Peyer's patch (tissue), 4 donors: Measurements from ENCODE around the gene TUT1. TPM values are rescaled to one million over a fixed set of nuclear protein-coding genes. Genes with fewer than 3 reads are reported as not detected.
A peak's percentile ranks its signal among the peaks of the same experiment; 100 is the strongest.

Experiments
- DNase-seq, 3 donors: peaks; one replicate each; pipeline ENCODE4 v3.0.0-alpha.2; 2017 to 2019
- H3K27ac ChIP-seq, 4 donors: fragments of 200-600 bp; sonication (generic); one replicate each; pipeline ENCODE4 v1.5.1; 2016 to 2019
- H3K27me3 ChIP-seq, 2 donors: fragments of 200-600 bp; sonication (generic); one replicate each; pipeline ENCODE4 v1.5.1; 2019
- H3K36me3 ChIP-seq, 3 donors: fragments of 200-600 bp; sonication (generic); one replicate each; pipeline ENCODE4 v1.5.1; 2016 to 2019
- H3K4me1 ChIP-seq, 4 donors: fragments of 200-600 bp; sonication (generic); one replicate each; pipeline ENCODE4 v1.5.1; 2016 to 2019
- H3K4me3 ChIP-seq, 4 donors: fragments of 200-600 bp; sonication (generic); 1 replicate in 3 of 4; 2 replicates in 1 of 4; pipeline ENCODE4 v1.5.1; 2016 to 2019; ENCODE audit warnings: mild to moderate bottlenecking in 1 of 4
- H3K9me3 ChIP-seq, 4 donors: fragments of 200-600 bp; sonication (generic); one replicate each; pipeline ENCODE4 v1.5.1; 2016 to 2019; ENCODE audit warnings: mild to moderate bottlenecking in 1 of 4
- CTCF ChIP-seq, 6 experiments: fragments of 450-650 bp in 4 of 6; fragments of 200-600 bp in 2 of 6; sonication (generic) in 1 of 6; IDR thresholded peaks; one replicate each; pipeline ENCODE4 v1.5.1; 2017 to 2019; ENCODE audit warnings: antibody characterized with exemption in 6 of 6, mild to moderate bottlenecking in 3 of 6, moderate library complexity in 1 of 6
- POLR2A ChIP-seq, 2 donors: fragments of 450-650 bp; IDR thresholded peaks; one replicate each; pipeline ENCODE4 v1.5.1; 2017; ENCODE audit warnings: antibody characterized with exemption in 2 of 2, mild to moderate bottlenecking in 2 of 2, moderate library complexity in 2 of 2
- total RNA-seq, 4 donors: library from RNA; depleted of rRNA; stranded (reverse); fragments of >200 nt; gene quantifications; one replicate each; pipeline ENCODE4 v1.1.0, GENCODE V29; 2016

The TUT1 gene
- total RNA-seq, 4 donors from 2014 or later: 5.0 to 29.4 (median 17.5) TPM

- peak in 2 of 3 donors; percentile 78 to 86 for DNase-seq
- Histone ChIP-seq H3K27ac (peak overlapping the region; percentile 87 to 99 (median 93)), H3K9me3 (no peaks in the 10 kb centered on the region), H3K4me3 (peak overlapping the region in 3 of 4 donors; percentile 18 to 85 (median 41)), H3K36me3 (peaks cover 0 to 28% (median 0%) of the 10 kb centered on the region in 3 donors), H3K27me3 (no peaks in the 10 kb centered on the region), H3K4me1 (peaks cover 23 to 83% (median 57%) of the 10 kb centered on the region in 4 donors)
- TF ChIP-seq CTCF (IDR thresholded peaks at IDR 0.05): no peak
- TF ChIP-seq POLR2A (IDR thresholded peaks at IDR 0.05): peak in 1 of 2 donors; percentile 13
Observed at GRCh38 chr11:62539238-62539925, 51.9 kb downstream of the TUT1 start.

- Histone ChIP-seq H3K4me3 (peak overlapping the region in 3 of 4 donors; percentile 18 to 85 (median 41)), H3K4me1 (peaks cover 23 to 76% (median 54%) of the 10 kb centered on the region in 4 donors), H3K9me3 (no peaks in the 10 kb centered on the region), H3K27ac (peak overlapping the region; percentile 87 to 99 (median 93)), H3K27me3 (no peaks in the 10 kb centered on the region), H3K36me3 (peaks cover 0 to 35% (median 2%) of the 10 kb centered on the region in 3 donors)
- no peak for DNase-seq
- TF ChIP-seq POLR2A (IDR thresholded peaks at IDR 0.05) (no peak), CTCF (IDR thresholded peaks at IDR 0.05) (no peak)
Observed at GRCh38 chr11:62538470-62539237, 52.7 kb downstream of the TUT1 start.

GRCh38 chr11:62536301-62536957 lies 54.9 kb downstream of the TUT1 start:
- DNase-seq: no peak
- Histone ChIP-seq H3K27me3 (no peaks in the 10 kb centered on the region), H3K4me1 (peaks cover 19 to 55% (median 33%) of the 10 kb centered on the region in 4 donors), H3K9me3 (no peaks in the 10 kb centered on the region), H3K27ac (peak overlapping the region in 2 of 4 donors; percentile 32 to 35), H3K36me3 (peaks cover 0 to 58% (median 3%) of the 10 kb centered on the region in 3 donors), H3K4me3 (no peak overlapping the region)
- TF ChIP-seq POLR2A (IDR thresholded peaks at IDR 0.05) (no peak), CTCF (IDR thresholded peaks at IDR 0.05) (no peak)

DNA sequence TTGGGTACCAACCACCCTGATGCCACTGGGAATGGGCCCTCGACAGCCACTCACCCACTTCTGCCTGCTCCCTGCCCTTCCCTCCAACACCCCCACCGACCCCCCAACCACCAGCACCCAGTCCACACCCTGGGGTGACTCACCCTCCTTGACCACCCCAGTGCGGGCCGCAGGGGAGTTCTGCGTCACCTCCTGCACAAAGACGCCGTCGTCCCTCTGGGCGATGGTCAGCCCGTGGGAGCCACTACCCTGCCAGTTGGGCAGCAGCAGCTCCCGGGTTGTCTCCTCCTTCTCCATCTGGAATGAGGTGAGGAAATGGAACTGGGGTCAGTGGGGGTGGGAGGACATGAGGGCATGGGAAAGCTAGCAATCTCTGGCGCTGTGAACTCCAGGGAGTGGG lies 55.5 kb downstream of the TUT1 start:
- H3K9me3 ChIP-seq: no peaks in the 10 kb centered on the region
- H3K27ac ChIP-seq: peak overlapping the region in 2 of 4 donors; percentile 32 to 35
- TF ChIP-seq POLR2A (IDR thresholded peaks at IDR 0.05) (no peak), CTCF (IDR thresholded peaks at IDR 0.05) (no peak)
- no peak overlapping the region for H3K4me3 ChIP-seq
- DNase-seq: no peak
- H3K27me3 ChIP-seq: no peaks in the 10 kb centered on the region
- peaks cover 19 to 49% (median 28%) of the 10 kb centered on the region in 4 donors for H3K4me1 ChIP-seq
- peaks cover 0 to 64% (median 3%) of the 10 kb centered on the region in 3 donors for H3K36me3 ChIP-seq

- no peak overlapping the region for H3K27ac ChIP-seq
- TF ChIP-seq POLR2A (IDR thresholded peaks at IDR 0.05): no peak
- TF ChIP-seq CTCF (IDR thresholded peaks at IDR 0.05): no peak
- no peak overlapping the region for H3K4me3 ChIP-seq
- no peaks in the 10 kb centered on the region for H3K9me3 ChIP-seq
- H3K36me3 ChIP-seq: peaks cover 0 to 72% (median 3%) of the 10 kb centered on the region in 3 donors
- no peaks in the 10 kb centered on the region for H3K27me3 ChIP-seq
- peaks cover 15 to 41% (median 20%) of the 10 kb centered on the region in 4 donors for H3K4me1 ChIP-seq
- DNase-seq: no peak
Observed at GRCh38 chr11:62534779-62535545, 56.4 kb downstream of the TUT1 start.
